ENCODE data around the gene IZUMO1.

DNA sequence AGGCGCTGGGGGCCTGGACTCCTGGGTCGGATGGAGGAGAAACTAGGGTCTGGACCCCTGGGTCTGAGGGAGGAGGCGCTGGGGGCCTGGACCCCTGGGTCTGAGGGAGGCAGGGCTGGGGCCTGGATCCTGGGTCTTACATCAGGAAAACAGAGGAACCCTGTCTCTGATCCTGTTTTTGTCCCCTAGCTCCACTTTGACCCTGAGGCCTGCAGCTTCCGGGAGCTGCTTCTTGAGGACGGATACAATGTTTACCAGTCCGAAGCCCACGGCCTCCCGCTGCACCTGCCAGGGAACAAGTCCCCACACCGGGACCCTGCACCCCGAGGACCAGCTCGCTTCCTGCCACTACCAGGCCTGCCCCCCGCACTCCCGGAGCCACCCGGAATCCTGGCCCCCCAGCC lies 11.0 kb upstream of the IZUMO1 start:
- no peak for TF ChIP-seq POLR2A (IDR thresholded peaks at IDR 0.05)
- TF ChIP-seq, protein P1, sequence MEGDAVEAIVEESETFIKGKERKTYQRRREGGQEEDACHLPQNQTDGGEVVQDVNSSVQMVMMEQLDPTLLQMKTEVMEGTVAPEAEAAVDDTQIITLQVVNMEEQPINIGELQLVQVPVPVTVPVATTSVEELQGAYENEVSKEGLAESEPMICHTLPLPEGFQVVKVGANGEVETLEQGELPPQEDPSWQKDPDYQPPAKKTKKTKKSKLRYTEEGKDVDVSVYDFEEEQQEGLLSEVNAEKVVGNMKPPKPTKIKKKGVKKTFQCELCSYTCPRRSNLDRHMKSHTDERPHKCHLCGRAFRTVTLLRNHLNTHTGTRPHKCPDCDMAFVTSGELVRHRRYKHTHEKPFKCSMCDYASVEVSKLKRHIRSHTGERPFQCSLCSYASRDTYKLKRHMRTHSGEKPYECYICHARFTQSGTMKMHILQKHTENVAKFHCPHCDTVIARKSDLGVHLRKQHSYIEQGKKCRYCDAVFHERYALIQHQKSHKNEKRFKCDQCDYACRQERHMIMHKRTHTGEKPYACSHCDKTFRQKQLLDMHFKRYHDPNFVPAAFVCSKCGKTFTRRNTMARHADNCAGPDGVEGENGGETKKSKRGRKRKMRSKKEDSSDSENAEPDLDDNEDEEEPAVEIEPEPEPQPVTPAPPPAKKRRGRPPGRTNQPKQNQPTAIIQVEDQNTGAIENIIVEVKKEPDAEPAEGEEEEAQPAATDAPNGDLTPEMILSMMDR (IDR thresholded peaks at IDR 0.05), result no peak
